GM12874 (cell line): ENCODE results near the gene CCDC192.

Source experiments
- CTCF ChIP-seq: IDR thresholded peaks from 2 replicates; pipeline ENCODE4 v1.5.1; 2011; ENCODE audit warnings: low read depth, mild to moderate bottlenecking, control low read depth, low read length, moderate library complexity; ENCODE audit not compliant: insufficient read depth

CCDC192 gene

DNA sequence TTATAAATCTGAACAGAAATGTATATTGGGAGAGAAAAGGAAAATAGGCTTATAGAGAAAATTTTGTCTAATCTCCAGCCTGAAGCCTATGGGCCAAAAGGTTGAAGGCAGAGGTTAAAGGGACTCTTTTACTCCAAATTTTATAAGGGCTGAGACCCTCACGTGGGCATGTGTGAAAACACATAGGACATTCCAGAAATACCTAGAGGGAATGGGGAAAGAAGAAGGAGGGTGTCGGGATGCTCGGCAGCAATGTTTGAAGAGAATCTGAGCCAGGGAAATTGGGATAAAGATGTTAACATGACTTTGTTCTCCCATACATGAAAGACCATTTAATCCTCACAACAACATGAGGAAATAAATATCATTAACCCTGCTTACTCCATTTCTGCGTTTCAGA is 278.3 kb downstream of the CCDC192 start:
- TF ChIP-seq CTCF: no peak

DNA sequence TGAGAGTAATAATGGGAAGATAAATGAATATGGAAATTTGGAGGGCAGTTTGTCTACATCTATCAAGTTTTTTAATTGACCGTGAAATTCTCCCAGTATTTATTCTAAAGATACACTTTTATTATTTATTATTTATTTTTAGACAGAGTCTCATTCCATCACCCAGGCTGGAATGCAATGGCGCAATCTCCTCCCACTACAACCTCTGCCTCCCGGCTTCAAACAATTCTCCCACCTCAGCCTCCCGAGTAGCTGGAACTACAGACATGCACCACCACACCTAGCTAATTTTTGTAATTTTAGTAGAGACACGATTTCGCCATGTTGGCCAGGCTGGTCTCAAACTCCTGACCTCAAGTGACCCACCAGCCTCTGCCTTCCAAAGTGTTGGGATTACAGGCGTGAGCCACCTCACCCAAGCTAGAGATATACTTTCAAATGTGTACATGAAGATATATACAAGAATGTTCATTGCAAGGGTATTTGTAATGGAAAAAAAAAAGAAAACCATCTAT is 282.7 kb downstream of the CCDC192 start:
- no peak for TF ChIP-seq CTCF

- TF ChIP-seq CTCF: no peak
These were observed 284.4 kb downstream of the CCDC192 start for GRCh38 chr5:127987354-127988145.

DNA sequence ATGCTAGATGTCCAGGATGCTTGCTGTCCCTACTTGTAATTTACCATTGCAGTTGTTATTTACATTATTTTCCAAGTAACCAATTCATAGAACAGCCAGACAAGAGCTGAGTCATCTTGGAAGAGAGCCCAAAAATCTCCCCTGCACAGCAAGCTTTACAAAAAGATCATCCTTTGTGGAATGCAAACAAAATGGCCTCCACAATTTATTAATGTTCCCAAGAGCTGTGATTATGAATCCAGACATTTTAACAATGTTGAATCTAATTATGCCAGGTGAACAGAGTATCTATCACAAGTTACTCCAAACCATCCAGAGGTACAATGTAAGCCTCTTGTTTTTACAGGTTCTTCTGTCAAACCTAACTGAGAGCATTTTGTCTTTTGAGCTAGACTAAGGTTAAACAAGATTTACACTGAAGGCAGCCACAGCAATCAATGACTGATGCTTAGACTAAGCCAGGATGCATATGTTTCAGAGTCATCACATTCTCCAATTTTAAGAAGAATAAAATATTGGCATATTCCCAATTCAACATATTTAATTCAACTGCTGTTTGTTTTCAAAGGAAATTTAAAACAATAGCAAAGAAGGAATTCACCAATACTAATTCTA is 285.1 kb downstream of the CCDC192 start:
- TF ChIP-seq CTCF: no peak
